Measurements from ENCODE around the gene ITPR3.

Gene ITPR3

GRCh38 chr6:33730611-33731010 lies 109.5 kb downstream of the ITPR3 start:
- Mint-ChIP-seq H3K36me3 (ENCODE audit: low read depth) (no peaks in the 10 kb centered on the region), H3K27ac (no peak overlapping the region), H3K9me3 (no peaks in the 10 kb centered on the region), H3K4me1 (ENCODE audit: low read depth) (no peaks in the 10 kb centered on the region), H3K4me3 (no peak overlapping the region), H3K27me3 (no peaks in the 10 kb centered on the region)

- Mint-ChIP-seq H3K4me1 (ENCODE audit: low read depth) (no peaks in the 10 kb centered on the region), H3K27ac (no peak overlapping the region), H3K9me3 (no peaks in the 10 kb centered on the region), H3K27me3 (no peaks in the 10 kb centered on the region), H3K4me3 (no peak overlapping the region), H3K36me3 (ENCODE audit: low read depth) (no peaks in the 10 kb centered on the region)
Observed at GRCh38 chr6:33731035-33731434, 109.9 kb downstream of the ITPR3 start.

DNA sequence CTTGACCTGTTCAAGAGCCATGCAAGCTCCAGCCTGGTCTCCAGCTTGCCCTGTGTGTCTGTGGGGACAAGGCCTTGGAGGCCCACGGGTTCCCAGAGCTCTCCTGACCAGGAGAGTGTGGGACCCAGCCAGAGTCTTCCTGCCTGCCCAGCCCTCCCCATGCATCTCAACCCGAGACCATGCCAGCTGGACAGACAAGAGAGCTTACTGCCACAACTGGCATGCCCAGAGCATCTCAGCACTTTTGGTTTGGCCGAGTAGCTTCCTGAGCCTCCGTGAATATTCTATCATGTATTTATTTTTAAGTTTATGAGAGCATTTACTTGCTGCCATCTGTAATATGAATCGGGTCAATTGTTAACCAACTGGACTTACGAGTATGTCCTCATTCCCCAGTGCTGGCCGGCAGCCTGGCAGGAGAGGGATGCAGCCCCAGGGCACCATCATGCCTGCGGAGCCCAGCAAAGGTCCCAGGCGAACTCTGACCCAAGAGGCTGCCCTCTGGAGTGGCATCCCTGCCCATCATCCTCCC lies 110.7 kb downstream of the ITPR3 start:
- no peaks in the 10 kb centered on the region for H3K27me3 Mint-ChIP-seq
- H3K36me3 Mint-ChIP-seq (ENCODE audit: low read depth), result no peaks in the 10 kb centered on the region

GRCh38 chr6:33732385-33732784 lies 111.3 kb downstream of the ITPR3 start:
- no peaks in the 10 kb centered on the region for H3K4me1 Mint-ChIP-seq (ENCODE audit: low read depth)
- no peaks in the 10 kb centered on the region for H3K9me3 Mint-ChIP-seq
- H3K27ac Mint-ChIP-seq, result no peak overlapping the region
- H3K27me3 Mint-ChIP-seq, result no peaks in the 10 kb centered on the region
- H3K36me3 Mint-ChIP-seq (ENCODE audit: low read depth), result no peaks in the 10 kb centered on the region
- H3K4me3 Mint-ChIP-seq, result no peak overlapping the region

More for the DNA sequence above, 110.7 kb downstream of the ITPR3 start:
- H3K4me1 Mint-ChIP-seq (ENCODE audit: low read depth), result no peaks in the 10 kb centered on the region
- H3K27ac Mint-ChIP-seq, result no peak overlapping the region
- H3K4me3 Mint-ChIP-seq, result no peak overlapping the region
- no peaks in the 10 kb centered on the region for H3K9me3 Mint-ChIP-seq

- Mint-ChIP-seq H3K4me3 (no peak overlapping the region), H3K27me3 (no peaks in the 10 kb centered on the region), H3K9me3 (no peaks in the 10 kb centered on the region), H3K27ac (no peak overlapping the region), H3K36me3 (ENCODE audit: low read depth) (no peaks in the 10 kb centered on the region), H3K4me1 (ENCODE audit: low read depth) (no peaks in the 10 kb centered on the region)
Observed at GRCh38 chr6:33732817-33733708, 111.9 kb downstream of the ITPR3 start.

DNA sequence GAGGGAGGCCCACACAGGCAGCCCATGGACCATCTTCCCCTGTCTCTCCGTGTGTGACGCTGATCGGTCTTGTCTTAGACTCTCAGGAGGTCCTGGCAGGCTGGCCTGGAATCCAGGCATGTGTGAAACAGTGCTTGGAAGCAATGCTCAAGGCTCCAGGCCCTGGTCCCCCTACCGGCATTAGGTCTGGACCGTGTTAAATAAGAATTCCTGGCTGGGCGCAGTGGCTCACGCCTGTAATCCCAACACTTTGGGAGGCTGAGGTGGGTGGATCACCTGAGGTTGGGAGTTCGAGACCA lies 112.5 kb downstream of the ITPR3 start:
- Mint-ChIP-seq H3K4me1 (ENCODE audit: low read depth) (no peaks in the 10 kb centered on the region), H3K36me3 (ENCODE audit: low read depth) (no peaks in the 10 kb centered on the region), H3K9me3 (no peaks in the 10 kb centered on the region), H3K4me3 (no peak overlapping the region), H3K27me3 (no peaks in the 10 kb centered on the region), H3K27ac (no peak overlapping the region)

GRCh38 chr6:33735216-33735615 lies 114.1 kb downstream of the ITPR3 start:
- Mint-ChIP-seq H3K27me3 (no peaks in the 10 kb centered on the region), H3K27ac (no peak overlapping the region), H3K4me3 (no peak overlapping the region), H3K9me3 (no peaks in the 10 kb centered on the region), H3K36me3 (ENCODE audit: low read depth) (no peaks in the 10 kb centered on the region), H3K4me1 (ENCODE audit: low read depth) (no peaks in the 10 kb centered on the region)

DNA sequence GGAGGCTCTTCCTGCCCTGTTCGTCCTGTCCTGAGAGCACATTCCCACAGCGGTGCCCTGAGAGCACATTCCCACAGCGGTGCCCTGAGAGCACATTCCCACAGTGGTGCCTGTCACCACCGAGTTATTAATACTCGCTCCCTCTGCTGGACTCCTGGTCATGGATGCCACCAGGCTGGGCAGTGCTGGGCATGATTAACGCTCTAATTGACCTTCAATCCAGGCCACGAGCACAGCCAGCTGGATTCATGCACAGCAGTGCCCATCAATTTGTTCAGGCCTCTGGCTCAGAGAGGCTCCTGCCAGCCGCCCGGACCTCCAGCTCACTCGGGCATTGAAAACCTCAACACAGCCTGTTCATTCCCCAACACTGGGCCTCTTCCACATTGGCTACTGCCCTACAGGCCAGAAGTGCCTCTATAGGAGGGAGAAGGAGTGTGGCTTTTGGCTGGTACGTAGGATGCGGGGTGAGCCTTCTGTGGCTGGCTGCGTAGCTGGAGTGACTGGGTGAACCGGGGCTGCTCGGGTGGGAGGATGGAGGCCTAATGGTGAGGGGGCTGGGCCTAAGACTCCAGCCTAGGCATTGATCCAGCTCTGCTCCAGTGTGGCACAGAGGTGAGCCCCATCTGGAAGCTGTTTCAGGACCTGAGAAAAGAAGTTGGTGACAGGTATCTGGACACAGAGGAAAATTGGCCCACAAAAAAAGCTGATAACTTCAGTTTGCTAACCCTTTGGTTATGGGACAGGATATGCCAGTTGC lies 116.3 kb downstream of the ITPR3 start:
- Mint-ChIP-seq H3K4me3 (no peak overlapping the region), H3K9me3 (no peaks in the 10 kb centered on the region), H3K27ac (no peak overlapping the region), H3K27me3 (no peaks in the 10 kb centered on the region), H3K36me3 (ENCODE audit: low read depth) (no peaks in the 10 kb centered on the region), H3K4me1 (ENCODE audit: low read depth) (no peaks in the 10 kb centered on the region)

DNA sequence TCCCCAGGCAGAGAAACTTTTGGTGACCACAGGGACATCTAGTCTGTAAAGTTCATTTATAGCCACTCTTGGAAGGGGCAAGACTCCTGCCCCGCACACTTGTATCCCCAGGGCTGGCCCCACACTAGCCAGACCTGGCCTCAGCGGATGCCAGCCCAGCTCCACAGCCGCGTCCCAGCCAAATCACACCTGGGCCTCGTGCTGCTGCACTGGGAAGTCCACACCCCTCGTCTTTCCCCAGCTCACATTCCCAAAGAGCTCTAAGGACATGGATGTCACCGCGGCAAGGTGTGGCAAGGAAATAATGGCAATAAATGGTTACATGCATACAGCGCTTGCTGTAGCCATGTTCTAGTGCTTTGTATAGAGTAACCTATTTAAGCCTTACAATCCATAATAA lies 117.0 kb downstream of the ITPR3 start:
- Mint-ChIP-seq H3K9me3 (no peaks in the 10 kb centered on the region), H3K27ac (no peak overlapping the region), H3K36me3 (ENCODE audit: low read depth) (no peaks in the 10 kb centered on the region), H3K4me1 (ENCODE audit: low read depth) (no peaks in the 10 kb centered on the region), H3K27me3 (no peaks in the 10 kb centered on the region), H3K4me3 (no peak overlapping the region)

GRCh38 chr6:33738879-33739278 lies 117.8 kb downstream of the ITPR3 start:
- Mint-ChIP-seq H3K27ac (no peak overlapping the region), H3K36me3 (ENCODE audit: low read depth) (no peaks in the 10 kb centered on the region), H3K9me3 (no peaks in the 10 kb centered on the region), H3K27me3 (no peaks in the 10 kb centered on the region), H3K4me3 (no peak overlapping the region), H3K4me1 (ENCODE audit: low read depth) (no peaks in the 10 kb centered on the region)

GRCh38 chr6:33739571-33739970 lies 118.4 kb downstream of the ITPR3 start:
- no peaks in the 10 kb centered on the region for H3K9me3 Mint-ChIP-seq
- no peak overlapping the region for H3K27ac Mint-ChIP-seq
- H3K4me3 Mint-ChIP-seq, result no peak overlapping the region
- no peaks in the 10 kb centered on the region for H3K27me3 Mint-ChIP-seq
- no peaks in the 10 kb centered on the region for H3K36me3 Mint-ChIP-seq (ENCODE audit: low read depth)
- H3K4me1 Mint-ChIP-seq (ENCODE audit: low read depth), result peaks cover 3% of the 10 kb centered on the region

- Mint-ChIP-seq H3K9me3 (no peaks in the 10 kb centered on the region), H3K36me3 (ENCODE audit: low read depth) (no peaks in the 10 kb centered on the region), H3K27ac (no peak overlapping the region), H3K4me1 (ENCODE audit: low read depth) (peaks cover 3% of the 10 kb centered on the region), H3K4me3 (no peak overlapping the region), H3K27me3 (no peaks in the 10 kb centered on the region)
Observed at GRCh38 chr6:33740204-33740608, 119.1 kb downstream of the ITPR3 start.

- H3K9me3 Mint-ChIP-seq, result no peaks in the 10 kb centered on the region
- peaks cover 3% of the 10 kb centered on the region for H3K4me1 Mint-ChIP-seq (ENCODE audit: low read depth)
- H3K36me3 Mint-ChIP-seq (ENCODE audit: low read depth), result no peaks in the 10 kb centered on the region
- no peaks in the 10 kb centered on the region for H3K27me3 Mint-ChIP-seq
- no peak overlapping the region for H3K27ac Mint-ChIP-seq
- H3K4me3 Mint-ChIP-seq, result no peak overlapping the region
Observed at GRCh38 chr6:33740794-33741193, 119.7 kb downstream of the ITPR3 start.

DNA sequence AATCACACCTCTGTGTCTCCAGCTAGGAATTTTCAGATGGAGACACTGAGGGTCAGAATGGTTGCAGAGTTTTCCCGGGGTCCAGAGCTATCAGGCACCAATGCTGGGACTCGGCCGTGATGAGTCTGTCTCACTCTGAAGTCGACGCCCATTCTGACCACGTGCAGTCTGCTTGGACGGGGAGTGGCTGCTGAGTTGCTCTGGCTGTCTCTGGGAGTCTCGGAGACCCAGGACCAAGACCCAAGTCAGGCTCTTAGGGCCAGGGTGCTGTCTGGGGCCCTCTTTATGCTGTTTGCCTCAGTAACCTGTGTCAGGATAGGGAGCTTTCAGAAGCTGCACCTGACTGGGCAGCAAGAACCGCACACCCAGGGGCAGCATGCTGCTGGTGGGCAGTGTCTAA lies 121.0 kb downstream of the ITPR3 start:
- peaks cover 3% of the 10 kb centered on the region for H3K4me1 Mint-ChIP-seq (ENCODE audit: low read depth)
- H3K9me3 Mint-ChIP-seq, result no peaks in the 10 kb centered on the region
- H3K4me3 Mint-ChIP-seq, result no peak overlapping the region
- H3K27me3 Mint-ChIP-seq, result no peaks in the 10 kb centered on the region
- no peaks in the 10 kb centered on the region for H3K36me3 Mint-ChIP-seq (ENCODE audit: low read depth)
- H3K27ac Mint-ChIP-seq, result no peak overlapping the region

GRCh38 chr6:33742837-33743236 lies 121.7 kb downstream of the ITPR3 start:
- no peaks in the 10 kb centered on the region for H3K36me3 Mint-ChIP-seq (ENCODE audit: low read depth)
- no peak overlapping the region for H3K27ac Mint-ChIP-seq
- H3K9me3 Mint-ChIP-seq, result no peaks in the 10 kb centered on the region
- H3K4me3 Mint-ChIP-seq, result no peak overlapping the region
- peaks cover 3% of the 10 kb centered on the region for H3K4me1 Mint-ChIP-seq (ENCODE audit: low read depth)
- H3K27me3 Mint-ChIP-seq, result no peaks in the 10 kb centered on the region

Measured in stimulated activated naive CD8-positive, alpha-beta T cell treated with anti-CD3 and anti-CD28 coated beads, Interleukin-15, Interleukin-2, amounts not matched to agents 100 ng/mL and 50 ng/mL, for 24 hours (primary cell).